ENCODE results near the gene NANOS2. TPM values are rescaled to one million over a fixed set of nuclear protein-coding genes. Genes with fewer than 3 reads are reported as not detected.

NANOS2 gene
- total and polyA plus RNA-seq, 2 of the 4 experiments (the other 2 are of a cell fraction): not detected

DNA sequence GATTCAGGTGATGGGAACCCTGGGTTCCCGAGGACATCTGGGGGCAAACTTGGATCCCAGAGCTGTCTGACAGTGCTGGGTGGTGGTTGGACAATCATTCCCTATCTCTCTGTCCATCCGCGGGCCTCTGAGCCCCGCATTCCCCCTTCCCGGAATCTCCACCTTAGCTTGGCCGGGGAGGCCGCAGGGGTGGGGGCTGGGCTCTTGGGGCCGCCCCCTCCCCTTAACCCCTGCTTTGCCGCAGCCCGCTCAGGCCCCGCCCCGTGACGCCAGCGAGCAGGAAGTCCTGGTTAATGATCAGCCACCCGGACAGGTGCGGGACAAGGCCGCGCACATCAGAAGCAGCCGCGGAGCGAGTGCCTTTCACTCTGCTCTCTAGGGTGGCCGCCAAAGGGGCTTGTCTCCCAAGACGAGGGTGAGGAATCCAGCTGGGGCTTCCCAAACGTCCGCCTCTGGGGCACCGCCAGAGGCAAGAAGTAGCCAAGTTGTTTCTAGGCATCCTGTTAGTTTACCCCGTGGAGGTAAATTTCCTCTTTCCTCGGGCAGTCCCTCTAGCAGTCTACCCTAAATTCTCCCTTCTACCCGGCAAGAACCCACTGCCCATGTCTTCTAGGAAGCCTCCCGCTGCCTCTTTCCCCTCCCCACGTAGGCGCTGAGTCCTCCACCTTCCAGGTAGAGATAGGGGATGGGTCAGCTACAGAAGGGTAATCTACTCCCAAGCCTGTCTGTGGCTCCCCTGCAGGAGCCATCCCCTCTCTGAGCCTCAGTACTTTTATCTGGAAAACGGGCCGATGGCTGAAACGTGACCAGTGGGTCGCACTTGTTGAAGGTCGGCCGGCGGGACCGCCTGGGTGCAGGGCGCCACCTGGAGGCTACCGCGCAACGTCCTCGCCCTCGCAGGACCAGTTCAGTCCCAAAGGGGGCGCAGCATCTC, 31.7 kb downstream of the NANOS2 start:
- Histone ChIP-seq H2AK5ac (ENCODE audit: low read depth, low read length) (no peak overlapping the region), H2AK9ac (replicated peaks; ENCODE audit: low read depth, low read length, poor library complexity) (peak overlapping the region; percentile 47), H3K36me3 (ENCODE audit: control insufficient read depth, insufficient read depth, low read length) (peaks cover 7% of the 10 kb centered on the region; the same call in 1 of the 2 replicates), H3K4me2 (ENCODE audit: low read depth, low read length) (peak overlapping the region; percentile 1; the same call in 1 of the 2 replicates), H2BK20ac (ENCODE audit: low read depth, low read length) (no peak overlapping the region), H4K8ac (ENCODE audit: low read depth in 2 of 2, low read length in 2 of 2) (no peak overlapping the region), H4K20me1 (ENCODE audit: insufficient read depth, low read length) (peaks cover 15% of the 10 kb centered on the region), H3K18ac (ENCODE audit: low read depth, low read length) (no peak overlapping the region), H3K27me3 (ENCODE audit: control insufficient read depth, insufficient read depth, low read length) (no peaks in the 10 kb centered on the region), H4K5ac (ENCODE audit: low read depth, low read length) (no peak overlapping the region), H3K23ac (ENCODE audit: low read depth, low read length) (no peak overlapping the region), H3K14ac (replicated peaks; ENCODE audit: low read depth, low read length) (no peak overlapping the region), H2BK5ac (ENCODE audit: low read depth, low read length, poor library complexity, severe bottlenecking) (no peak overlapping the region), H3K4ac (ENCODE audit: low read depth, low read length) (no peak overlapping the region), H3K79me1 (ENCODE audit: low read depth in 1 of 2, low read length in 2 of 2) (peaks cover 8 to 30% of the 10 kb centered on the region in 2 experiments), H3K4me1 (ENCODE audit: control insufficient read depth, insufficient read depth, low read length) (peaks cover 10% of the 10 kb centered on the region), H3K4me3 (ENCODE audit: insufficient read depth, low read depth, low read length) (no peak overlapping the region), H2AFZ (replicated peaks; ENCODE audit: low read length, poor library complexity) (peak overlapping the region; percentile 66), H3K9ac (ENCODE audit: low read depth, low read length) (no peak overlapping the region), H3K9me3 (ENCODE audit: control insufficient read depth, insufficient read depth, low read length) (no peaks in the 10 kb centered on the region), H3K56ac (ENCODE audit: extremely low read depth, insufficient read depth, low read length) (no peak overlapping the region), H2BK120ac (ENCODE audit: low read depth, low read length) (no peak overlapping the region), H4K91ac (ENCODE audit: insufficient read depth, low read depth, low read length) (no peak overlapping the region), H3K9me1 (ENCODE audit: insufficient read depth, low read length) (peaks cover 6% of the 10 kb centered on the region; the same call in 1 of the 2 replicates), H3K27ac (ENCODE audit: insufficient read depth, low read length) (no peak overlapping the region), H2BK15ac (ENCODE audit: low read depth, low read length) (no peak overlapping the region)
- dilution Hi-C loops (cut with HindIII; ENCODE audit: low sequenced_read_pairs, unreplicated experiment) (no loop called here), in situ Hi-C loops (cut with MboI; ENCODE audit: low sequenced_read_pairs) (no loop called here), intact Hi-C loops (cut with micrococcal nuclease) (no loop called here)
- ChIA-PET POLR2A (ENCODE audit: unreplicated experiment) (interaction anchor here (0.6 kb wide), 1 partner anchor 63 kb away, joined by 5 read pairs; no protein-coding TSS in a partner anchor), CTCF (no interaction called here)
- peak; percentile 82 for DNase-seq
- peak; percentile 22 for ATAC-seq (ENCODE audit: low read depth)
- TF ChIP-seq CHD1 (IDR thresholded peaks at IDR 0.05; ENCODE audit: low read depth, low read length) (no peak), RAD21 (IDR thresholded peaks at IDR 0.05; ENCODE audit: low read length) (peak; percentile 81), POLR2A (IDR thresholded peaks at IDR 0.05; ENCODE audit: low read depth, low read length) (no peak), BHLHE40 (IDR thresholded peaks at IDR 0.05; ENCODE audit: low read depth, low read length) (peak; percentile 94), MAZ (IDR thresholded peaks at IDR 0.05; ENCODE audit: borderline replicate concordance, low read depth, low read length) (peak; percentile 29; the same call in 1 of the 2 replicates), CEBPB (IDR thresholded peaks at IDR 0.05; ENCODE audit: low read depth, low read length) (no peak), SMC3 (IDR thresholded peaks at IDR 0.05; ENCODE audit: low read depth, low read length) (peak; percentile 83), RCOR1 (IDR thresholded peaks at IDR 0.05; ENCODE audit: insufficient replicate concordance, low read length) (peak; percentile 75)
- TF ChIP-seq, protein P1, sequence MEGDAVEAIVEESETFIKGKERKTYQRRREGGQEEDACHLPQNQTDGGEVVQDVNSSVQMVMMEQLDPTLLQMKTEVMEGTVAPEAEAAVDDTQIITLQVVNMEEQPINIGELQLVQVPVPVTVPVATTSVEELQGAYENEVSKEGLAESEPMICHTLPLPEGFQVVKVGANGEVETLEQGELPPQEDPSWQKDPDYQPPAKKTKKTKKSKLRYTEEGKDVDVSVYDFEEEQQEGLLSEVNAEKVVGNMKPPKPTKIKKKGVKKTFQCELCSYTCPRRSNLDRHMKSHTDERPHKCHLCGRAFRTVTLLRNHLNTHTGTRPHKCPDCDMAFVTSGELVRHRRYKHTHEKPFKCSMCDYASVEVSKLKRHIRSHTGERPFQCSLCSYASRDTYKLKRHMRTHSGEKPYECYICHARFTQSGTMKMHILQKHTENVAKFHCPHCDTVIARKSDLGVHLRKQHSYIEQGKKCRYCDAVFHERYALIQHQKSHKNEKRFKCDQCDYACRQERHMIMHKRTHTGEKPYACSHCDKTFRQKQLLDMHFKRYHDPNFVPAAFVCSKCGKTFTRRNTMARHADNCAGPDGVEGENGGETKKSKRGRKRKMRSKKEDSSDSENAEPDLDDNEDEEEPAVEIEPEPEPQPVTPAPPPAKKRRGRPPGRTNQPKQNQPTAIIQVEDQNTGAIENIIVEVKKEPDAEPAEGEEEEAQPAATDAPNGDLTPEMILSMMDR (conservative IDR thresholded peaks at IDR 0.05; ENCODE audit: low read depth, low read length): peak; percentile 100
- TF ChIP-seq, protein P2, sequence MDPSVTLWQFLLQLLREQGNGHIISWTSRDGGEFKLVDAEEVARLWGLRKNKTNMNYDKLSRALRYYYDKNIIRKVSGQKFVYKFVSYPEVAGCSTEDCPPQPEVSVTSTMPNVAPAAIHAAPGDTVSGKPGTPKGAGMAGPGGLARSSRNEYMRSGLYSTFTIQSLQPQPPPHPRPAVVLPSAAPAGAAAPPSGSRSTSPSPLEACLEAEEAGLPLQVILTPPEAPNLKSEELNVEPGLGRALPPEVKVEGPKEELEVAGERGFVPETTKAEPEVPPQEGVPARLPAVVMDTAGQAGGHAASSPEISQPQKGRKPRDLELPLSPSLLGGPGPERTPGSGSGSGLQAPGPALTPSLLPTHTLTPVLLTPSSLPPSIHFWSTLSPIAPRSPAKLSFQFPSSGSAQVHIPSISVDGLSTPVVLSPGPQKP (IDR thresholded peaks at IDR 0.05; ENCODE audit: borderline replicate concordance, low read depth, low read length): no peak
- BruUV-seq (replicated peaks): no TSS peak
- 23% methylated on average over 6 of the region's 47 CpGs; no CpG with 5 or more reads in 1 of the 2 experiments for WGBS, 2 experiments (ENCODE audit: extremely low coverage in 2 of 2, insufficient read length in 1 of 2)
